Osteocyte (in vitro differentiated cells): ENCODE results near the gene ABITRAM. TPM values are rescaled to one million over a fixed set of nuclear protein-coding genes. Genes with fewer than 3 reads are reported as not detected.
"Not testable (repeated sequence)": the region's sequence is repeated elsewhere in the genome, so short reads cannot be mapped to it uniquely, and the experiment has no call there.

Source experiments
- DNase-seq: peaks from one replicate; pipeline ENCODE4 v3.0.0; 2021; ENCODE audit warnings: mixed read lengths; ENCODE audit not compliant: unreplicated experiment; ENCODE audit errors: extremely low spot score
- H3K27ac Mint-ChIP-seq: one replicate; pipeline ENCODE4 v1.8.0; 2021; ENCODE audit warnings: mild to moderate bottlenecking, mixed read lengths; ENCODE audit not compliant: unreplicated experiment
- H3K27me3 Mint-ChIP-seq: one replicate; pipeline ENCODE4 v1.8.0; 2021; ENCODE audit warnings: mixed read lengths; ENCODE audit not compliant: unreplicated experiment
- H3K36me3 Mint-ChIP-seq: one replicate; pipeline ENCODE4 v1.8.0; 2021; ENCODE audit warnings: mixed read lengths; ENCODE audit not compliant: unreplicated experiment
- H3K4me1 Mint-ChIP-seq: one replicate; pipeline ENCODE4 v1.8.0; 2021; ENCODE audit warnings: mixed read lengths; ENCODE audit not compliant: unreplicated experiment
- H3K4me3 Mint-ChIP-seq: one replicate; pipeline ENCODE4 v1.8.0; 2021; ENCODE audit warnings: mild to moderate bottlenecking, moderate library complexity, mixed read lengths; ENCODE audit not compliant: unreplicated experiment
- H3K9me3 Mint-ChIP-seq: one replicate; pipeline ENCODE4 v1.8.0; 2021; ENCODE audit warnings: mixed read lengths; ENCODE audit not compliant: unreplicated experiment
- CTCF ChIP-seq: fragments of 200-600 bp; sonication (generic); IDR thresholded peaks from 2 replicates; pipeline ENCODE4 v1.5.0; 2021; ENCODE audit warnings: antibody characterized with exemption, mild to moderate bottlenecking, moderate library complexity
- total RNA-seq: library from RNA; stranded (reverse); gene quantifications from 2 replicates; pipeline ENCODE4 v1.2.1, GENCODE V29; 2021

ABITRAM gene
- total RNA-seq, 1 donor from 2014 or later: 9.0 TPM

DNA sequence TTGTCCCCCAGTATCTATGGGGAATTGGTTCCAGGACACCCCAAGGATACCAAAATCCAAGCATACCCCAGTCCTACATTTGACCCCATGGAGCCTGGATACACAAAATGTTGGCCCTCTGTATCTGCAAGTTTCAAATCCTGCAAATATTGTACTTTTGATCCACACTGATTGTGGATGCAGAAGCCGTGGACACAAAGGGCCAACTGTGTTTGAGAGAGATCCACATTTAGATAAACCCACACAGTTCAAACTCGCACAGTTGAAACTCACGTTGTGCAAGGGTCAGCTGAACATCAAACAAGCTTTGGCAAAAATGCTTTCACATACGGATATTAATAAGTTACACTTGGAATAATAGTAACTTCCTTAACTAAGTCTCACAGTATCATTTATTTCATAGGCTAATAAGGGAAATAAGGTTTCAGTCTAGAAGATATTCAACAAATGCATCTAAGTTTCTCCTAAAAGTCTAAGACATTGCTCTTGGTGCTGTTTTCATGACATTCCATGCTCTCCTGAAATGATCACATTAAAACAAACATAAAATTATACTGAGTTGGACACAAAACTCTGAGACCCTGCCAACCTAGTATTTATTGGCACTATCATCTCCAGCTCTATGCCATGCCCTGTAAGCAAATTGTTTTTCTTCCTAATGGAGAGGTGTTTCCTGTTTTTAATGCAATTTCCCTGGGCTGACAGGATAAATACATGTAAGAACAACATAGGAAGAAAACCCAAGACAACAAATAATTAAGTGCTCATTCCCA is 39.8 kb upstream of the ABITRAM start:
- TF ChIP-seq CTCF: no peak
- no peaks in the 10 kb centered on the region for H3K9me3 Mint-ChIP-seq
- H3K27ac Mint-ChIP-seq: no peak overlapping the region
- H3K4me1 Mint-ChIP-seq: no peaks in the 10 kb centered on the region
- DNase-seq: no peak
- H3K27me3 Mint-ChIP-seq: no peaks in the 10 kb centered on the region
- no peak overlapping the region for H3K4me3 Mint-ChIP-seq
- H3K36me3 Mint-ChIP-seq: peaks cover 61% of the 10 kb centered on the region

GRCh38 chr9:108897324-108898096 is 36.7 kb upstream of the ABITRAM start:
- Mint-ChIP-seq H3K27ac (no peak overlapping the region), H3K4me3 (no peak overlapping the region), H3K36me3 (peaks cover 58% of the 10 kb centered on the region), H3K27me3 (no peaks in the 10 kb centered on the region), H3K9me3 (no peaks in the 10 kb centered on the region), H3K4me1 (no peaks in the 10 kb centered on the region)
- no peak for TF ChIP-seq CTCF
- no peak for DNase-seq

DNA sequence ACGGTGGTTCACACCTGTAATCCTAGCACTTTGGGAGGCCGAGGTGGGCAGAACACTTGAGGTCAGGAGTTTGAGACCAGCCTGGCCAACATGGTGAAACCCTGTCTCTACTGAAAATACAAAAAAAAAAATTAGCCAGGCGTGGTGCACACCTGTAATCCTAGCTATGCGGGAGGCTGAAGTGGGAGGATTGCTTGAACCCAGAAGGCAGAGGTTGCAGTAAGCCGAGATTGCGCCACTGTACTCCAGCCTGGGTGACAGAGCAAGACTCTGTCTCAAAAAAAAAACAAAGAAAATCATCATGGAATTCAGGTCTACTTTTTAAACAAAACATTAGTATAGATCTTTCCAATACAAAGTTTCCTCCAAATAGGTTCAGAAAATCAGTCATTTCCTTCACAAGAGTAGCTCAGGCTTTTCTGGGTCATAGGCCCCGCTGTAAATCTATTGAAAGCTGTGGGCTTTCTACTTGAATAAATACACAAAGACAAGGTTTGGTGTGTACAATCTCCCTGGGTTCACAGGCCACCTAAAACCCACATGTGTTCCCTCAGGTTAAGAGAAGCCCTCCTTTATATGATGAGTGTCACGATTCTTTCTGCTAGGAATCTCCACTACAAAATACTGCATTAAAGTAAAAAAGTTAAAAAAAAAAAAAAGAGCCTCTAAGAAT is 35.0 kb upstream of the ABITRAM start:
- H3K27ac Mint-ChIP-seq, DNase-seq, H3K9me3 Mint-ChIP-seq, H3K4me3 Mint-ChIP-seq, H3K4me1 Mint-ChIP-seq, H3K27me3 Mint-ChIP-seq: not testable (repeated sequence)
- H3K36me3 Mint-ChIP-seq: peaks cover 60% of the 10 kb centered on the region

DNA sequence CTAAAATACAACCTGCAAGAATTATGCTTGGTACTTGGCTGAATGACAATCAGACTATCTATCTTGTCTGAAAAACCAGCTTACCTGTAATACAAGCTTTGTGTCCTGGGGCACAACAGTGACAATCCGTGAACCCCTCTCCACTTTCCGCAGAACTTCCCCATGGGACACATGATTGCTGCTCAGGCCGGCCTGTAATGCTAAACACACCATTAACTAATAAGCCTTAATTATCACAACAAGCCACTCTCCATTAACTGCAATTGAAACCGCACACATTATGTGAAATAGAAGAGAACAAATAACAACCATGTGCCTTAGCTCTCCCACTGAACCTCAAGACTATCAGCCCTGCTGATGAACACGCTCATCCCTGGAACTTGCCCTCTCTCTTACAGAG is 34.0 kb upstream of the ABITRAM start:
- H3K4me1 Mint-ChIP-seq: no peaks in the 10 kb centered on the region
- peaks cover 60% of the 10 kb centered on the region for H3K36me3 Mint-ChIP-seq
- H3K27ac Mint-ChIP-seq: no peak overlapping the region
- H3K4me3 Mint-ChIP-seq: no peak overlapping the region
- H3K9me3 Mint-ChIP-seq: no peaks in the 10 kb centered on the region
- no peaks in the 10 kb centered on the region for H3K27me3 Mint-ChIP-seq
- no peak for DNase-seq
- no peak for TF ChIP-seq CTCF

DNA sequence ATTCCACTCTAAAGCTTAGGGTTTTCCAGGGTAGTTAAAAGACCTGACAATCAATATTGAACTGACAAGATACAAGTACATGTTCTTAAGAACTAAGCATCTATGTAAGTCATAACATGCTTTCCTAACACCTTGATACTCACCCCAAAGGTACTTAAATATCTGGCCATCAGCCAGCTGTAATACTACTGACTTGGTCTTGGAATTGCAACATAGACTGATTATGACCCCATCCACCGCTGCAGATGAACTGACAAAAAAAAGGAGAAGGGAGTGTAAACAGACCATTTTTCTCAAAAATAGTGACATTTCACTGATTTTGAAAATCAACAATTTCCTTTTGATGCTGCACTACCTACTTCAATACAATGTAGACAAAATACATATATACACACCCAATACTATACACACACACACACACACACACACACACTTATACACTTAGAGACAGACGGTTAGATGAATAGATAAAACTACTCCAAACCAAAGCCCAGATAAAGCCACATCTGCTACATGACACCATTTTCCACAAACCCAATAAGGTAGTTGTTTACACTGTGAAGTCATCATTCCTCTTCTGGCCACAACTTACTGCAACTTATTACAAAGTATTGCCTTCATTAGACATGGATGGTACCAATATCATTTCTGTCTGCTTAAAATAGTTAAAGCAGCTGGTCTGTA is 30.6 kb upstream of the ABITRAM start:
- Mint-ChIP-seq H3K36me3 (peaks cover 55% of the 10 kb centered on the region), H3K4me1 (no peaks in the 10 kb centered on the region), H3K27ac (no peak overlapping the region), H3K9me3 (no peaks in the 10 kb centered on the region), H3K27me3 (no peaks in the 10 kb centered on the region), H3K4me3 (no peak overlapping the region)
- no peak for TF ChIP-seq CTCF
- DNase-seq: no peak
